HepG2 (cell line): ENCODE data around the gene TMEM145. TPM values are rescaled to one million over a fixed set of nuclear protein-coding genes. Genes with fewer than 3 reads are reported as not detected.

ENCODE experiments used
- ARHGAP35 ChIP-seq: sonication (generic); formaldehyde crosslinking; IDR thresholded peaks from 2 replicates; pipeline ENCODE4 v1.9.0; 2022; ENCODE audit warnings: mild to moderate bottlenecking, inconsistent platforms, moderate library complexity, missing genetic modification reagents, borderline replicate concordance
- ARNT2 ChIP-seq: sonication (generic); formaldehyde crosslinking; IDR thresholded peaks from 2 replicates; pipeline ENCODE4 v1.8.0; 2022; ENCODE audit warnings: mild to moderate bottlenecking, low read depth, missing genetic modification reagents, moderate library complexity
- E2F5 ChIP-seq: sonication (generic); formaldehyde crosslinking; conservative IDR thresholded peaks from 2 replicates; pipeline ENCODE4 v1.4.0; 2020; ENCODE audit warnings: missing genetic modification reagents
- FOSL1 ChIP-seq: sonication (generic); formaldehyde crosslinking; IDR thresholded peaks from 2 replicates; pipeline ENCODE4 v1.9.0; 2021; ENCODE audit warnings: missing genetic modification reagents, borderline replicate concordance
- NONO ChIP-seq, 2 experiments: fragments of 450-650 bp in 1 of 2; sonication (generic) in 1 of 2; formaldehyde crosslinking in 1 of 2; IDR thresholded peaks in 1 of 2; conservative IDR thresholded peaks in 1 of 2; 2 replicates each; pipeline versions ENCODE4 v1.6.1 to v1.8.0; 2017 to 2022; ENCODE audit warnings: mild to moderate bottlenecking in 1 of 2, missing genetic modification reagents in 1 of 2, moderate library complexity in 1 of 2
- POLR2A ChIP-seq, 2 experiments: IDR thresholded peaks; 2 replicates each; pipeline ENCODE4 v1.6.1; 2011; ENCODE audit warnings: low read depth in 2 of 2, low read length in 2 of 2, mild to moderate bottlenecking in 1 of 2, moderate library complexity in 1 of 2; ENCODE audit not compliant: insufficient read depth in 1 of 2
- SP2 ChIP-seq: sonication (generic); formaldehyde crosslinking; IDR thresholded peaks from 2 replicates; pipeline ENCODE4 v1.5.1; 2020; ENCODE audit warnings: mild to moderate bottlenecking, missing genetic modification reagents
- WIZ ChIP-seq: sonication (generic); formaldehyde crosslinking; IDR thresholded peaks from 2 replicates; pipeline ENCODE4 v1.5.1; 2020; ENCODE audit warnings: mild to moderate bottlenecking, missing genetic modification reagents
- ZBTB2 ChIP-seq: sonication (generic); formaldehyde crosslinking; IDR thresholded peaks from 2 replicates; pipeline ENCODE4 v1.8.0; 2022; ENCODE audit warnings: low read depth, missing genetic modification reagents
- ZBTB34 ChIP-seq: sonication (generic); formaldehyde crosslinking; IDR thresholded peaks from 2 replicates; pipeline ENCODE4 v1.8.0; 2022; ENCODE audit warnings: mild to moderate bottlenecking, missing genetic modification reagents
- ZGPAT ChIP-seq: IDR thresholded peaks from 2 replicates; pipeline ENCODE4 v1.6.1; 2016; ENCODE audit warnings: mild to moderate bottlenecking
- ZIK1 ChIP-seq: sonication (generic); formaldehyde crosslinking; IDR thresholded peaks from 2 replicates; pipeline ENCODE4 v1.5.0; 2020; ENCODE audit warnings: mild to moderate bottlenecking, low read depth, missing genetic modification reagents, borderline replicate concordance
- ZNF275 ChIP-seq: sonication (generic); formaldehyde crosslinking; IDR thresholded peaks from 2 replicates; pipeline ENCODE4 v1.8.0; 2022; ENCODE audit warnings: missing genetic modification reagents, mild to moderate bottlenecking, inconsistent platforms, borderline replicate concordance
- ZNF280D ChIP-seq: sonication (generic); formaldehyde crosslinking; IDR thresholded peaks from 2 replicates; pipeline ENCODE4 v1.5.1; 2020; ENCODE audit warnings: mild to moderate bottlenecking, missing genetic modification reagents
- ZNF33B ChIP-seq: sonication (generic); formaldehyde crosslinking; IDR thresholded peaks from 2 replicates; pipeline ENCODE4 v1.5.1; 2020; ENCODE audit warnings: mild to moderate bottlenecking, missing genetic modification reagents
- ZNF350 ChIP-seq: sonication (generic); formaldehyde crosslinking; IDR thresholded peaks from 2 replicates; pipeline ENCODE4 v1.4.0; 2020; ENCODE audit warnings: mild to moderate bottlenecking, low read depth, missing genetic modification reagents, borderline replicate concordance
- ZNF441 ChIP-seq: sonication (generic); formaldehyde crosslinking; IDR thresholded peaks from 2 replicates; pipeline ENCODE4 v1.7.0; 2021; ENCODE audit warnings: missing genetic modification reagents, borderline replicate concordance
- ZNF589 ChIP-seq: sonication (generic); formaldehyde crosslinking; conservative IDR thresholded peaks from 2 replicates; pipeline ENCODE4 v1.8.0; 2022; ENCODE audit warnings: mild to moderate bottlenecking, moderate library complexity, missing genetic modification reagents
- ZNF792 ChIP-seq: IDR thresholded peaks from 2 replicates; pipeline ENCODE4 v1.6.1; 2016
- polyA plus RNA-seq, 8 experiments: library from polyadenylated mRNA; depleted of rRNA in 3 of 8; stranded (reverse) in 7 of 8; unstranded in 1 of 8; fragments of >200 nt; fragmentation: Illumina TruSeq in 4 of 8; extraction: Trizol in 4 of 8; gene quantifications; 2 replicates each; pipeline versions ENCODE4 v1.2.1 to v1.2.3, GENCODE V29; 2011 to 2016; ENCODE audit warnings: low read depth in 4 of 8, missing spikeins in 1 of 8, mixed read lengths in 1 of 8; ENCODE audit not compliant: insufficient read depth in 1 of 8
- total RNA-seq, 5 experiments: library from RNA; depleted of rRNA; stranded (reverse); fragments of >200 nt; fragmentation: Illumina TruSeq; extraction: Trizol; gene quantifications; 2 replicates each; pipeline ENCODE4 v1.2.3, GENCODE V29; 2016; ENCODE audit warnings: low read depth in 1 of 5

TMEM145 gene
- total and polyA plus RNA-seq, 2 of the 13 experiments (the other 11 are each of a cell fraction or from before 2014, with no cell fraction given), result 0.07 to 5.1 TPM

GRCh38 chr19:42281146-42281826 lies 31.8 kb upstream of the TMEM145 start (continued):
- TF ChIP-seq WIZ (CRISPR knock-in tag) (no peak), ZBTB2 (CRISPR knock-in tag) (0 out of 2 replicates have a peak, but pooled peaks have one; percentile 38), ZNF441 (CRISPR knock-in tag) (no peak), ZIK1 (CRISPR knock-in tag) (no peak), ARNT2 (CRISPR knock-in tag) (no peak), POLR2A (IDR thresholded peaks at IDR 0.05; ENCODE audit: insufficient read depth in 1 of 2, low read depth in 2 of 2, low read length in 2 of 2) (0 out of 4 replicates have a peak, but pooled peaks of 1 of the 2 experiments have one; percentile 19), ZNF280D (no peak), ZGPAT (CRISPR knock-in tag) (peak; percentile 54; the same call in 1 of the 2 replicates), FOSL1 (CRISPR knock-in tag) (no peak), NONO (IDR thresholded peaks at IDR 0.05) (no peak), NONO (CRISPR knock-in tag; conservative IDR thresholded peaks at IDR 0.05) (no peak; the same call in 1 of the 2 replicates), ZBTB34 (CRISPR knock-in tag) (no peak), E2F5 (CRISPR knock-in tag) (no peak), SP2 (CRISPR knock-in tag) (no peak), ZNF33B (no peak; the same call in 1 of the 2 replicates), ZNF792 (CRISPR knock-in tag) (no peak), ARHGAP35 (no peak), ZNF350 (CRISPR knock-in tag) (peak; percentile 32; the same call in 1 of the 2 replicates), ZNF275 (CRISPR knock-in tag) (no peak), ZNF589 (no peak)
